Measurements from ENCODE around the gene CFL2.

DNA sequence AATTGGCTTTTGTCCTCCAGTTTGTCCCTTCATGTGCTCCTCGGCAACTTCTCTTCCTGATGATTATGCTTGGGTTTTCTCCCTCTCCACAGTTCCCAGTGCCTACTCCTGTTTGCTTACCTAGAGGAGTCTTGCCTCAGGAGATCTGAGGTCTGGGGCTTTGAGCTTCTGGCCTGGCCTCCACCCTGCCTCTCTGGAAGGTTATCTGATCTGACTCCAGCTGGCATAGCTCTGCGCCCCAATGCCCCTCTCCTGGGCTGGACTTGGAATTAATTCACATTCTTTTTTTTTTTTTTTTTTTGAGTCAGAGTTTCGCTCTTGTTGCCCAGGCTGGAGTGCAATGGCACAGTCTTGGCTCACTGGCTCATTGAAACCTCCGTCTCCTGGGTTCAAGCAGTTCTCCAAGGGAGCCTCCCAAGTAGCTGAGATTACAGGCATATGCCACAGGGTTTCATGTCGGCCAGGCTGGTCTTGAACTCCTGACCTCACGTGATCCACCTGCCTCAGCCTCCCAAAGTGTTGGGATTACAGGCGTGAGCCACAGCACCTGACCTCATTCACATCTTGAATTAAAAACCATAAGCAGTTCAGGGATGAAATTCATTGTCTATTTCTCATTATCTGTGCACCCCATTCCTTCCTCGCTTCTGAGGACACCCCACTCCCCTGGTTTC, 33.5 kb downstream of the CFL2 start:
- TF ChIP-seq, protein P1, sequence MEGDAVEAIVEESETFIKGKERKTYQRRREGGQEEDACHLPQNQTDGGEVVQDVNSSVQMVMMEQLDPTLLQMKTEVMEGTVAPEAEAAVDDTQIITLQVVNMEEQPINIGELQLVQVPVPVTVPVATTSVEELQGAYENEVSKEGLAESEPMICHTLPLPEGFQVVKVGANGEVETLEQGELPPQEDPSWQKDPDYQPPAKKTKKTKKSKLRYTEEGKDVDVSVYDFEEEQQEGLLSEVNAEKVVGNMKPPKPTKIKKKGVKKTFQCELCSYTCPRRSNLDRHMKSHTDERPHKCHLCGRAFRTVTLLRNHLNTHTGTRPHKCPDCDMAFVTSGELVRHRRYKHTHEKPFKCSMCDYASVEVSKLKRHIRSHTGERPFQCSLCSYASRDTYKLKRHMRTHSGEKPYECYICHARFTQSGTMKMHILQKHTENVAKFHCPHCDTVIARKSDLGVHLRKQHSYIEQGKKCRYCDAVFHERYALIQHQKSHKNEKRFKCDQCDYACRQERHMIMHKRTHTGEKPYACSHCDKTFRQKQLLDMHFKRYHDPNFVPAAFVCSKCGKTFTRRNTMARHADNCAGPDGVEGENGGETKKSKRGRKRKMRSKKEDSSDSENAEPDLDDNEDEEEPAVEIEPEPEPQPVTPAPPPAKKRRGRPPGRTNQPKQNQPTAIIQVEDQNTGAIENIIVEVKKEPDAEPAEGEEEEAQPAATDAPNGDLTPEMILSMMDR (IDR thresholded peaks at IDR 0.05): no peak
- no peak for TF ChIP-seq POLR2A (IDR thresholded peaks at IDR 0.05)

Measured in body of pancreas (tissue), 4 donors.